D721Med (cell line): Measurements from ENCODE around the gene URB2.
A peak's percentile ranks its signal among the peaks of the same experiment; 100 is the strongest.

ENCODE experiments used
- DNase-seq: peaks from one replicate; pipeline ENCODE4 v3.0.0; 2011; ENCODE audit warnings: low spot score; ENCODE audit not compliant: insufficient read length
- FAIRE-seq: peaks from 2 replicates; lab custom pipeline; 2011; peaks lifted over from hg19 to GRCh38; lab: Jason Lieb, UNC
- CTCF ChIP-seq: IDR thresholded peaks from 2 replicates; pipeline ENCODE4 v1.5.1; 2012; ENCODE audit warnings: mild to moderate bottlenecking, control low read depth; ENCODE audit not compliant: insufficient read depth; ENCODE audit errors: missing control alignments

The URB2 gene

DNA sequence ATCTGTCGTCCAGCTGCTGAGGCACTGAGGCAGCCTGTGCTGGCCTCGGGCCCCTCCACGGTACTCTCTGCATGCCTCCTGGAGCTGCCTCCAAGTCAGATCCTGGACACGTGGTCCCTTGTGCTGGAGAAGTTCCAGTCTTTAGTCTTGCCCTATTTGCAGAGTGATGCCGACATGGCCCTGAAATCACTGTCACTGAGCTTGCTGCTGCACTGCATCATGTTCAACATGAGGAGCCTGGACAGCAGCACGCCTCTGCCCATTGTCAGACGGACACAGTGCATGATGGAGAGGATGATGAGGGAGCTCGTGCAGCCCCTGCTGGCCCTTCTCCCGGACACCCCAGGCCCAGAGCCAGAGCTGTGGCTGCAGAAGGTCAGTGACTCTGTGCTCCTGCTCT, 10.0 kb downstream of the URB2 start:
- FAIRE-seq, result no peak
- no peak for TF ChIP-seq CTCF

GRCh38 chr1:229637746-229638145, 11.7 kb downstream of the URB2 start:
- DNase-seq, result no peak
- TF ChIP-seq CTCF, result no peak
- no peak for FAIRE-seq

More for the DNA sequence above, 10.0 kb downstream of the URB2 start:
- DNase-seq, result no peak

DNA sequence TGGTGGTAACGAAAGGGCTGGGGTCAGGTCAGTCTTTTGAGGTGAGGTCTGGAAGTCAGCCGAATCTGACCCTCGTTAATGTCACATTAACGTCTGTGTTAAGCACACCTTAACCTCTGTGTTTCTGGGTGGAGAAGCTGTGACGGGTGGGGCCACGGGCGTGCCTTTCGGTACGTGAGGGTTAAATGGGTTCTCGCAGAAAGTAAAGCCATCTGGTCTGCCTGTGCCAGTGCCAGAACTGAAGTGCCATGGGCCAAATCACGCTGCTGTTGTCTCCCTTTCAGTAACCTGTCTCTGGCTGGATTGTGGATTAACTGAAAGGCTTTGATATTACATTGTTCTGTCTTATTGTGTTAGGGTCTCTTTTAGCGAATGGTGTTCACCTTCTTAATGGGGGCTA, 14.4 kb downstream of the URB2 start:
- FAIRE-seq (peak; percentile 61), DNase-seq (no peak)
- TF ChIP-seq CTCF, result no peak

- DNase-seq (no peak), FAIRE-seq (no peak)
- TF ChIP-seq CTCF, result no peak
Observed at GRCh38 chr1:229641306-229641705, 15.3 kb downstream of the URB2 start.

GRCh38 chr1:229642376-229642775, 16.3 kb downstream of the URB2 start:
- no peak for TF ChIP-seq CTCF
- no peak for DNase-seq
- FAIRE-seq, result no peak

GRCh38 chr1:229642970-229643369, 16.9 kb downstream of the URB2 start:
- FAIRE-seq (no peak), DNase-seq (no peak)
- TF ChIP-seq CTCF, result no peak

DNA sequence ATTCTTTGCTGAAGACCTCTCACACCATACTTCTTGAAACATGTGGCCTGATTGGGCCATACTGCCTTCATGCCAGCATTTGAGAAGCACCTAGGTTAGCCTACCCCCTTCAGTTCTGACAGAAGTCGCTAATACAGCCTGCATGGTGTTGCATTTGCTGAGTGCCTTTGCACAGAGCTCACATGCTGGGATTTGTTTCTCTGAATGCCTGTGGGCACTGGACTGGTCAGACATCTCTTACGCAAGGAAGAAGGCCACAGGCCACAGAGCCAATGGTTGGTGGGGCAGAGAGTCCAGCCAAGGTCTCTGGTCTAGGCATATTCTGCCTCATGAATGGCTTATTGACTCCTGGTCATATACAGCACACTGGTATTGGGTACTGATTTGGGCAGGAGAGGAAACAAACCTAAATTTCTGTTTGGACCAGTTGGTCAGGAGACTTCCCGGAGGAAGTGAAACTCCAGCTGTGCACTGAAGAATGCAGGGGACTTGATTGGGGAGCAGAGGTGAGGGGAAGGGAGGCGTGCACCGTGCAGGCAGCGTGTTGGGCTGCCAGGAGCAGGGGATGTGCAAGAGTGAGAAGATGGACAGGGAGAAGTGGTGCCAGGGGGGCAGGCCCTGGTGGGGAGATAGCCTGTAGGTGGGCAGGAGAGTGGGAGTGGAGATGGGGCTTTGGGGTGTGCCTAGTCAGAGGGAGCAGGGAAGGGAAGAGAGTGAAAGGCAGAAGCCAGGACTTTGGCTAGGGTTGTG, 18.1 kb downstream of the URB2 start:
- TF ChIP-seq CTCF, result no peak
- no peak for DNase-seq
- FAIRE-seq, result no peak
